HG03060 (cell line): ENCODE data around the gene RIT1.
"Not testable (repeated sequence)": the region's sequence is repeated elsewhere in the genome, so short reads cannot be mapped to it uniquely, and the experiment has no call there.

Experiments used
- ATAC-seq: cut with Tn5 transposase; IDR thresholded peaks from one replicate; pipeline ENCODE4 v1.9.1; 2021; ENCODE audit warnings: low read depth, moderate number of reproducible peaks; ENCODE audit not compliant: unreplicated experiment

The RIT1 gene

GRCh38 chr1:155895617-155896016 lies 15.5 kb downstream of the RIT1 start:
- not testable (repeated sequence) for ATAC-seq

- no peak for ATAC-seq
These were observed 17.6 kb downstream of the RIT1 start for GRCh38 chr1:155893389-155894142.

GRCh38 chr1:155892796-155893195 lies 18.4 kb downstream of the RIT1 start:
- ATAC-seq: no peak

GRCh38 chr1:155890251-155890650 lies 20.9 kb downstream of the RIT1 start:
- ATAC-seq: no peak

- ATAC-seq: no peak
These were observed 21.6 kb downstream of the RIT1 start for GRCh38 chr1:155889566-155889965.

- no peak for ATAC-seq
These were observed 22.7 kb downstream of the RIT1 start for GRCh38 chr1:155888481-155888880.

- no peak for ATAC-seq
These were observed 26.2 kb downstream of the RIT1 start for GRCh38 chr1:155884982-155885381.

GRCh38 chr1:155884031-155884960 lies 26.9 kb downstream of the RIT1 start:
- ATAC-seq: no peak

- no peak for ATAC-seq
These were observed 28.4 kb downstream of the RIT1 start for GRCh38 chr1:155882766-155883165.

GRCh38 chr1:155882235-155882634 lies 28.9 kb downstream of the RIT1 start:
- no peak for ATAC-seq

- no peak for ATAC-seq
These were observed 30.2 kb downstream of the RIT1 start for GRCh38 chr1:155880950-155881349.

GRCh38 chr1:155880251-155880650 lies 30.9 kb downstream of the RIT1 start:
- no peak for ATAC-seq

GRCh38 chr1:155877945-155878344 lies 33.2 kb downstream of the RIT1 start:
- no peak for ATAC-seq

- ATAC-seq: no peak
These were observed 37.3 kb downstream of the RIT1 start for GRCh38 chr1:155873860-155874259.

- no peak for ATAC-seq
These were observed 38.6 kb downstream of the RIT1 start for GRCh38 chr1:155872527-155872926.

- no peak for ATAC-seq
These were observed 39.8 kb downstream of the RIT1 start for GRCh38 chr1:155871390-155871789.

GRCh38 chr1:155867766-155868165 lies 43.4 kb downstream of the RIT1 start:
- no peak for ATAC-seq

- ATAC-seq: no peak
These were observed 46.8 kb downstream of the RIT1 start for GRCh38 chr1:155864393-155864792.

GRCh38 chr1:155861896-155862295 lies 49.3 kb downstream of the RIT1 start:
- ATAC-seq: no peak

- ATAC-seq: no peak
These were observed 50.1 kb downstream of the RIT1 start for GRCh38 chr1:155860970-155861510.
